ENCODE measurements around the gene LAMA5. TPM values are rescaled to one million over a fixed set of nuclear protein-coding genes. Genes with fewer than 3 reads are reported as not detected.

The LAMA5 gene
- total RNA-seq, 1 experiment from 2014 or later = 321 TPM

DNA sequence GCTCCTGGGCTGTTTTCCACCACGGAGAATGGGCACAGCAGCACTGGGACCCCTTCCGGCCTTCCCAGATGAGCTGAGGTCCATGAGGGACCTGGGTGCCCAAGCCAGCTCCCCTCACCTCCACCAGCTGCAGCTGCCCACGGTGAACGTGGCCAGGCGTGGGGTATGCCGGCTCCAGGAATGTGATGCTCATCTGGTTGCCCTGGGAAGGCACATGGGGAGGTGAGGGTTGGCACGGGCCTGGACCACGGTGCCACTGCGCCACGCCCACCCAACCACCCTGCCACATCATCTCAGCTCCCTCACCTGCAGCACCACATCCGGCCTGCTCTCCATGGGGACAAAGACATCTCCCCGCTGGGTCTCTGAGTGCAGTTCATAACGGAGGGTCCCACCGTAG is 40.6 kb downstream of the LAMA5 start (continued):
- TF ChIP-seq, protein P1, sequence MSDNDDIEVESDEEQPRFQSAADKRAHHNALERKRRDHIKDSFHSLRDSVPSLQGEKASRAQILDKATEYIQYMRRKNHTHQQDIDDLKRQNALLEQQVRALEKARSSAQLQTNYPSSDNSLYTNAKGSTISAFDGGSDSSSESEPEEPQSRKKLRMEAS (IDR thresholded peaks at IDR 0.05) = no peak
- TF ChIP-seq SRF (IDR thresholded peaks at IDR 0.05; ENCODE audit: low read depth) (no peak), POLR2A (IDR thresholded peaks at IDR 0.05; ENCODE audit: borderline replicate concordance, extremely low read depth, insufficient read depth, insufficient read length) (no peak), EZH2 (IDR thresholded peaks at IDR 0.05) (no peak)
- TF ChIP-seq, protein P2, sequence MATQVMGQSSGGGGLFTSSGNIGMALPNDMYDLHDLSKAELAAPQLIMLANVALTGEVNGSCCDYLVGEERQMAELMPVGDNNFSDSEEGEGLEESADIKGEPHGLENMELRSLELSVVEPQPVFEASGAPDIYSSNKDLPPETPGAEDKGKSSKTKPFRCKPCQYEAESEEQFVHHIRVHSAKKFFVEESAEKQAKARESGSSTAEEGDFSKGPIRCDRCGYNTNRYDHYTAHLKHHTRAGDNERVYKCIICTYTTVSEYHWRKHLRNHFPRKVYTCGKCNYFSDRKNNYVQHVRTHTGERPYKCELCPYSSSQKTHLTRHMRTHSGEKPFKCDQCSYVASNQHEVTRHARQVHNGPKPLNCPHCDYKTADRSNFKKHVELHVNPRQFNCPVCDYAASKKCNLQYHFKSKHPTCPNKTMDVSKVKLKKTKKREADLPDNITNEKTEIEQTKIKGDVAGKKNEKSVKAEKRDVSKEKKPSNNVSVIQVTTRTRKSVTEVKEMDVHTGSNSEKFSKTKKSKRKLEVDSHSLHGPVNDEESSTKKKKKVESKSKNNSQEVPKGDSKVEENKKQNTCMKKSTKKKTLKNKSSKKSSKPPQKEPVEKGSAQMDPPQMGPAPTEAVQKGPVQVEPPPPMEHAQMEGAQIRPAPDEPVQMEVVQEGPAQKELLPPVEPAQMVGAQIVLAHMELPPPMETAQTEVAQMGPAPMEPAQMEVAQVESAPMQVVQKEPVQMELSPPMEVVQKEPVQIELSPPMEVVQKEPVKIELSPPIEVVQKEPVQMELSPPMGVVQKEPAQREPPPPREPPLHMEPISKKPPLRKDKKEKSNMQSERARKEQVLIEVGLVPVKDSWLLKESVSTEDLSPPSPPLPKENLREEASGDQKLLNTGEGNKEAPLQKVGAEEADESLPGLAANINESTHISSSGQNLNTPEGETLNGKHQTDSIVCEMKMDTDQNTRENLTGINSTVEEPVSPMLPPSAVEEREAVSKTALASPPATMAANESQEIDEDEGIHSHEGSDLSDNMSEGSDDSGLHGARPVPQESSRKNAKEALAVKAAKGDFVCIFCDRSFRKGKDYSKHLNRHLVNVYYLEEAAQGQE (IDR thresholded peaks at IDR 0.05; ENCODE audit: low read depth) = no peak

DNA sequence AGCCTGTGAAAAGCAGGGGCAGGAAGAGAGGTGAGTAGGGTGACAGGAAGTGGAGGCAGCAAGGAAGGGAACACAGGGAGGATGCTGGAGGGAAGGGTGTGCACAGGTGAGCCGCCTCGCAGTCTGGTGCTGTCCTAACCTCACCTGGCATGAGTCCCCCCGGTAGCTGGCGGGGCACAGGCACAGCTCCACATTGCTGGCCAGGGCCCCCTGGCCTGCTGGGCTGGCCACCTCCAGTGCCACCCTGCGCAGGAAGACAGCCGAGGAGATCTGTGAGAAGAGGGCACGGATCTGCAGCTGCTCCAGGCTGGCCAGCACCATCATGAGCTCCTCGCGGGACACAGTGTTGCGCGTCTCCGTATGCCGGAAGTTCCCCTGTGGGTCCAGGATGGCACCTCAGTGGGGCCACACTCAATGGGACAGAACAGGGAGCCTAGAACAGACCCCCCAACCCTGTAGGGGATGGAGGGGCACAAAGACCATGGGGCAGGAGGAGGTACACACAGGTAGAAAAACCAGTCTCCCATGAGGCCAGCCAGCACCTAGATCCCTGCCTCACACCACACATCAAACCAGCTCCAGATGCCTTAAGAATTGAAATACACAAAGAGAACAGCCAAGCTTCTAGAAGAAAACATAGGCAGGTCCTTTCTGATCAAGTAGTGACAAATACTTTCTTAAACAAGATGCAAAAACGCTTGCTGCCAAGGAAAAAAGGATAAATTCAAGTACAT is 41.8 kb downstream of the LAMA5 start:
- Histone ChIP-seq H3K27ac (ENCODE audit: low read depth, low read length) (no peak overlapping the region; the same call in 1 of the 2 replicates), H3K9me2 (ENCODE audit: insufficient read depth) (no peaks in the 10 kb centered on the region), H3K36me3 (ENCODE audit: control insufficient read depth in 1 of 2, insufficient read depth in 2 of 2, low read length in 2 of 2) (peaks cover 8 to 43% of the 10 kb centered on the region in 2 experiments; a peak in 3 of 4 replicates), H2AFZ (ENCODE audit: low read depth, low read length, poor library complexity, severe bottlenecking) (no peak overlapping the region), H4K20me1 (ENCODE audit: insufficient read depth) (no peaks in the 10 kb centered on the region), H3K27me3 (ENCODE audit: insufficient read depth, low read length) (no peaks in the 10 kb centered on the region), H3K4me3 (replicated peaks in 1 of 2; ENCODE audit: low read depth in 1 of 2, low read length in 2 of 2) (no peak overlapping the region), H3K79me2 (ENCODE audit: insufficient read depth, low read length) (no peaks in the 10 kb centered on the region), H3K9ac (ENCODE audit: low read length) (no peak overlapping the region), H3K9me3 (ENCODE audit: control insufficient read depth in 1 of 2, insufficient read depth in 1 of 2, low read depth in 1 of 2, low read length in 2 of 2) (no peaks in the 10 kb centered on the region), H3K4me2 (ENCODE audit: low read length) (no peak overlapping the region), H3K4me1 (ENCODE audit: control insufficient read depth in 1 of 2, insufficient read depth in 2 of 2, low read length in 2 of 2) (peaks cover 0 to 5% of the 10 kb centered on the region in 2 experiments; a peak in 1 of 4 replicates)
- no TSS peak for BruUV-seq (replicated peaks)
- TF ChIP-seq, protein P3, sequence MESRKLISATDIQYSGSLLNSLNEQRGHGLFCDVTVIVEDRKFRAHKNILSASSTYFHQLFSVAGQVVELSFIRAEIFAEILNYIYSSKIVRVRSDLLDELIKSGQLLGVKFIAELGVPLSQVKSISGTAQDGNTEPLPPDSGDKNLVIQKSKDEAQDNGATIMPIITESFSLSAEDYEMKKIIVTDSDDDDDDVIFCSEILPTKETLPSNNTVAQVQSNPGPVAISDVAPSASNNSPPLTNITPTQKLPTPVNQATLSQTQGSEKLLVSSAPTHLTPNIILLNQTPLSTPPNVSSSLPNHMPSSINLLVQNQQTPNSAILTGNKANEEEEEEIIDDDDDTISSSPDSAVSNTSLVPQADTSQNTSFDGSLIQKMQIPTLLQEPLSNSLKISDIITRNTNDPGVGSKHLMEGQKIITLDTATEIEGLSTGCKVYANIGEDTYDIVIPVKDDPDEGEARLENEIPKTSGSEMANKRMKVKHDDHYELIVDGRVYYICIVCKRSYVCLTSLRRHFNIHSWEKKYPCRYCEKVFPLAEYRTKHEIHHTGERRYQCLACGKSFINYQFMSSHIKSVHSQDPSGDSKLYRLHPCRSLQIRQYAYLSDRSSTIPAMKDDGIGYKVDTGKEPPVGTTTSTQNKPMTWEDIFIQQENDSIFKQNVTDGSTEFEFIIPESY (IDR thresholded peaks at IDR 0.05; ENCODE audit: extremely low read depth, insufficient replicate concordance, low read length) = no peak
- DNase-seq (ENCODE audit: low read depth, low spot score) (no peak), ATAC-seq (no peak)
- ChIA-PET CTCF (no interaction called here), POLR2A (no interaction called here), RAD21 (ENCODE audit: low non-redundant PET in 1 of 2, low total read pairs in 2 of 2, uncharacterized antibody in 2 of 2, unreplicated experiment in 2 of 2) (no interaction called here)
- intact Hi-C loops (cut with micrococcal nuclease) = no loop called here
